Fibroblast of pulmonary artery (primary cell): Measurements from ENCODE around the gene OR9A4.
"Not testable (repeated sequence)": the region's sequence is repeated elsewhere in the genome, so short reads cannot be mapped to it uniquely, and the experiment has no call there.

Experiments
- DNase-seq: peaks from one replicate; pipeline ENCODE4 v3.0.0-alpha.2; 2010; ENCODE audit warnings: low read depth
- H3K4me3 ChIP-seq: replicated peaks from 2 replicates; pipeline ENCODE4 v1.5.1; 2011; ENCODE audit warnings: low read depth, mild to moderate bottlenecking, control low read depth, low read length, moderate library complexity
- TF ChIP-seq, protein P1 (sequence below): IDR thresholded peaks from 2 replicates; pipeline ENCODE4 v1.5.1; 2011; ENCODE audit warnings: mild to moderate bottlenecking, control low read depth, low read length, inconsistent platforms; ENCODE audit errors: missing control alignments

The OR9A4 gene

DNA sequence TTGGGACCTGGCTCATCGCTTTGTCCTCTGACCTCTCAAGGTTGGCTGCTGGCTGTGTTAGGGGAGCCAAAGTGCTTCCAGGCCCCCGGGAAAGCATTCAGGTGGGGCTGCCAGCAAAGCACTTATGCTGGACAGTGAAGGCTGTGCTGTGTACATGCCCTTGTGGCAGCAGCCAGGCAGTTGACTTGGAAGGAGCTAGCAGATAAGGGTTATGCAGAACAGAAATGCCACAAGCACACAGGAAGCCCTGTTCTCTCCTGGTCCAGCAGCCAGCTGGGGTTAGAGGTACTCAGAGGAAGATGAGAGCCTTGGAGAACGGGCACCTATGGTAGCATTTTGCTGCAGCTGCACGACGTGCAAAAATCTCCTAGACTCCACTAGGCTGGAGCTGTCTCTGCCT, 35.2 kb upstream of the OR9A4 start:
- no peak overlapping the region for H3K4me3 ChIP-seq
- TF ChIP-seq, protein P1, sequence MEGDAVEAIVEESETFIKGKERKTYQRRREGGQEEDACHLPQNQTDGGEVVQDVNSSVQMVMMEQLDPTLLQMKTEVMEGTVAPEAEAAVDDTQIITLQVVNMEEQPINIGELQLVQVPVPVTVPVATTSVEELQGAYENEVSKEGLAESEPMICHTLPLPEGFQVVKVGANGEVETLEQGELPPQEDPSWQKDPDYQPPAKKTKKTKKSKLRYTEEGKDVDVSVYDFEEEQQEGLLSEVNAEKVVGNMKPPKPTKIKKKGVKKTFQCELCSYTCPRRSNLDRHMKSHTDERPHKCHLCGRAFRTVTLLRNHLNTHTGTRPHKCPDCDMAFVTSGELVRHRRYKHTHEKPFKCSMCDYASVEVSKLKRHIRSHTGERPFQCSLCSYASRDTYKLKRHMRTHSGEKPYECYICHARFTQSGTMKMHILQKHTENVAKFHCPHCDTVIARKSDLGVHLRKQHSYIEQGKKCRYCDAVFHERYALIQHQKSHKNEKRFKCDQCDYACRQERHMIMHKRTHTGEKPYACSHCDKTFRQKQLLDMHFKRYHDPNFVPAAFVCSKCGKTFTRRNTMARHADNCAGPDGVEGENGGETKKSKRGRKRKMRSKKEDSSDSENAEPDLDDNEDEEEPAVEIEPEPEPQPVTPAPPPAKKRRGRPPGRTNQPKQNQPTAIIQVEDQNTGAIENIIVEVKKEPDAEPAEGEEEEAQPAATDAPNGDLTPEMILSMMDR: no peak
- DNase-seq: no peak

DNA sequence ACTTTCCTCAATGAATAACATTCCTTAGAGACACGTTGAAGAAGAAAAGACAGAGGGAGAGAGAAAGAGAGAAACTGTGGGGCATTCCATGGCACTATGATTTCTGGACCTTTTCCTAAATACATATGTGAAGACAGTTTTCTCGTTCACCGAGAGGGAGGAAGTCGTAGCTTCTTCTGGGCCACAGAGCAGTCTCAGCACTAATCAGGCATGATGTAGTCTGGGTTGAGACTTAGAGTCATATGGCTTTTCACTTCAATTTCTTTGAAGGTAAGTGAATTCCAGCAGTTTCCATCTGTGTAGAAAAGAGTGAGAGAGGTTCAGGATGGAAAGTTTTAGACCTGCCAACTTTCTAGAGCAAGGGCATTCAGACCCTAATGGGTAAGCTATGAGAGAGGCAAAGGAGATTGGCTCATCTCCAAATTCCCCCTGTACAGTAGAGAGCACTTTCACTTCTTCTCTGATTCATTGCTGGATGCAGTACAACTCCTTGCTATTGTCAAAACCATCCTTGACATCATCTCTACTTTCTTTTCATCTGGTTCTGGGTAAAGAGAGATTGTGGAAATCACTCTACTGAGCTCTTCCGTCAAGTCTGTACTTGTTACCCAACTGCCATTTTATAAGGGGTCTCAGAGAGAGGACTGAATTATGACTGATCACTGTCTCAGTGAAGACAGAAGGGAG, 31.5 kb upstream of the OR9A4 start:
- TF ChIP-seq, protein P1: no peak
- no peak overlapping the region for H3K4me3 ChIP-seq
- DNase-seq: no peak

DNA sequence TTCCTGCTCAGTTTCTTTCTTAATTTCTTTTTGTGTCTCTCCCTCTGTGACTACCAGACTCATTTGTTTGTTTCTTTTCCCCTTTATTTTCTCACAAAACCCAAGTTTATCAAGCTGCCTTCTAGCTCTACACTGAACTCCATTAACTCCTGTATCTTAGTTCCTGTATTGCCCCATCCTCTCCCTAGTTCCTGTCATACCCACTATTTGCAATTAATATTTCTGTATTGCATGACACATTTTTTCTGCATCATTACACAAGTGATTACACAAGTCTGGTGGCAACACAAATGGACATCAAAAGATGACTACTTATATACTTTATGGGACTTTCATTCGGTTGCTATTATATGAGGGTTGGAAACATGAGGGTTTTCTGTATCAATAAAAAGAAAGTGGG, 26.9 kb upstream of the OR9A4 start:
- no peak overlapping the region for H3K4me3 ChIP-seq
- TF ChIP-seq, protein P1: no peak
- no peak for DNase-seq

DNA sequence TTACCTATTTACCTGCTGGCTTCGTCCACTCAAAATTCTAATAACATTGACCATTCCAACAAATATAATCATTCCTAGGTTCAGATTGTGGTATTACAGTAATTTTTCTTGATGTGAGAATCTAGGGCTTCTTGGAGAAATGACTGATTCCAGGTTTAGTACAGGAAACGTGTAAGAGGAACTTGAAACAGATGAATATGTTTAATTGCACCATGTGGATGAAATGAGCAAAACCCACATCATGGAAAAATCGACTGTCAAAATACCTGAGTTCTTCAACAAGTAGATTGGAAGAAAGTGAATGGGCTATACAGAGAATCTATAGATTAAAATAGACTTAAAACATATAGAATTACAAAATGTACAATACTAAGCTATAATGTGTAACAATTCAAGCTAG, 24.9 kb upstream of the OR9A4 start:
- TF ChIP-seq, protein P1: no peak
- DNase-seq: no peak
- no peak overlapping the region for H3K4me3 ChIP-seq

DNA sequence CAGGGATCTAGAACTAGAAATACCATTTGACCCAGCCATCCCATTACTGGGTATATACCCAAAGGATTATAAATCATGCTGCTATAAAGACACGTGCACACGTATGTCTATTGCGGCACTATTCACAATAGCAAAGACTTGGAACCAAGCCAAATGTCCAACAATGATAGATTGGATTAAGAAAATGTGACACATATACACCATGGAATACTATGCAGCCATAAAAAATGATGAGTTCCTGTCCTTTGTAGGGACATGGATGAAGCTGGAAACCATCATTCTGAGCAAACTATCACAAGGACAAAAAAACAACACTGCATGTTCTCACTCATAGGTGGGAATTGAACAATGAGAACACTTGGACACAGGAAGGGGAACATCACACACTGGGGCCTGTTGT, 16.8 kb upstream of the OR9A4 start:
- DNase-seq, H3K4me3 ChIP-seq: not testable (repeated sequence)

DNA sequence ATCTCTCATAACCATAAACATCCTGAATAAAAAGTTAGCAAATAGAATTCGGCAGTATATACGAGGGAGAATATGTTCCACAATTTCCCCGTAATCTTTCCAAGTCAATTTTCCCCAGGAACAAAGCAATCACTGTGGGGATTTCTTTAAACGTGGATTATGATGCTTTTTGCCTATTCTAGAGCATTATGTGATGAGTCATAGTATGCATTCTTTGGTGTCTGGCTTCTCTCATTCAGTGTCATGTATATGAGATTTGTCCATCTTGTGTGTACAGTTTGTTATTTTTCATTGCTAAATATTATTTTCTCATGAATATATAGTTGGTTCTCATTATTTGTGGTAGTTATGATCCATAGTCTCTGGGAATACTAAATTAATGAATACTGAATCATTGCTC, 9.9 kb upstream of the OR9A4 start:
- no peak overlapping the region for H3K4me3 ChIP-seq
- no peak for DNase-seq
- TF ChIP-seq, protein P1: no peak

DNA sequence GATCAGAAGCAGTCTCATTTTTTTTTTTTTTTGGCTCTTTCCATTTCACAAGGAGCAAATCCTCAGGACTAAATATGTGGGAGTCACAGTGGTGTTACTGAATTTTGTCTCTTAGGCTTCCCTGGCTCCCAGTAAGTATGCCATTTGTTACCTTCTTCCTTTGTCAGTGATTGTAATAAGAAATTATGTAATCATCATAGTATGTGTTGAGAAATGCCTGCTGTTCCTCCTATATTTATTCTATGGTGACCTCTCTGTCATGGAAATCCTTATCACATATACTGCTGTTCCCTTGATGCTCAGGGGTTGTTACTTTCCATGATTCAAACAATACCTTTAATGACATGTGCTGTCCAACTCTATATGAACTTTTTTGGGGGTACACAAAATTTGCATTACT, 4.8 kb upstream of the OR9A4 start:
- no peak for DNase-seq
- H3K4me3 ChIP-seq: no peak overlapping the region
- TF ChIP-seq, protein P1: no peak
